ENCODE data around the gene SH2D6. TPM values are rescaled to one million over a fixed set of nuclear protein-coding genes. Genes with fewer than 3 reads are reported as not detected.
A peak's percentile ranks its signal among the peaks of the same experiment; 100 is the strongest.

SH2D6 gene
- total RNA-seq, 1 experiment from 2014 or later = 0.84 TPM

GRCh38 chr2:85395912-85396475 lies 22.5 kb upstream of the SH2D6 start:
- Mint-ChIP-seq H3K36me3 (ENCODE audit: insufficient read depth, unreplicated experiment) (peaks cover 63% of the 10 kb centered on the region), H3K27ac (ENCODE audit: low read depth, unreplicated experiment) (no peak overlapping the region), H3K4me1 (ENCODE audit: insufficient read depth, unreplicated experiment) (peaks cover 6% of the 10 kb centered on the region), H3K9me3 (ENCODE audit: unreplicated experiment) (no peaks in the 10 kb centered on the region), H3K4me3 (ENCODE audit: unreplicated experiment) (no peak overlapping the region), H3K27me3 (ENCODE audit: insufficient read depth, unreplicated experiment) (no peaks in the 10 kb centered on the region)
- no TSS peak for BruUV-seq (replicated peaks)
- TF ChIP-seq CTCF (IDR thresholded peaks at IDR 0.05; ENCODE audit: unreplicated experiment) = no peak
- DNase-seq (ENCODE audit: unreplicated experiment) = no peak
- intact Hi-C loops (cut with micrococcal nuclease) = no loop called here
- CTCF ChIA-PET = no interaction called here
- POLR2A ChIA-PET = interaction anchor here (0.6 to 0.7 kb wide), 2 partner anchors 11 to 152 kb away, joined by 3 read pairs; no protein-coding TSS in a partner anchor

GRCh38 chr2:85396531-85397470 lies 21.7 kb upstream of the SH2D6 start:
- no peak overlapping the region for H3K4me3 Mint-ChIP-seq (ENCODE audit: unreplicated experiment)
- no peaks in the 10 kb centered on the region for H3K9me3 Mint-ChIP-seq (ENCODE audit: unreplicated experiment)
- BruUV-seq (replicated peaks) = no TSS peak
- H3K36me3 Mint-ChIP-seq (ENCODE audit: insufficient read depth, unreplicated experiment) = peaks cover 62% of the 10 kb centered on the region
- intact Hi-C loops (cut with micrococcal nuclease) = no loop called here
- H3K27me3 Mint-ChIP-seq (ENCODE audit: insufficient read depth, unreplicated experiment) = no peaks in the 10 kb centered on the region
- no peak for TF ChIP-seq CTCF (IDR thresholded peaks at IDR 0.05; ENCODE audit: unreplicated experiment)
- ChIA-PET POLR2A (interaction anchor here (0.7 kb wide), 1 partner anchor 151 kb away, joined by 3 read pairs; no protein-coding TSS in a partner anchor), CTCF (no interaction called here)
- H3K27ac Mint-ChIP-seq (ENCODE audit: low read depth, unreplicated experiment) = peak overlapping the region; percentile 37
- no peak for DNase-seq (ENCODE audit: unreplicated experiment)
- H3K4me1 Mint-ChIP-seq (ENCODE audit: insufficient read depth, unreplicated experiment) = peaks cover 6% of the 10 kb centered on the region

- H3K4me3 Mint-ChIP-seq (ENCODE audit: unreplicated experiment) = no peak overlapping the region
- peaks cover 6% of the 10 kb centered on the region for H3K4me1 Mint-ChIP-seq (ENCODE audit: insufficient read depth, unreplicated experiment)
- H3K36me3 Mint-ChIP-seq (ENCODE audit: insufficient read depth, unreplicated experiment) = peaks cover 70% of the 10 kb centered on the region
- no peak for DNase-seq (ENCODE audit: unreplicated experiment)
- TF ChIP-seq CTCF (IDR thresholded peaks at IDR 0.05; ENCODE audit: unreplicated experiment) = no peak
- no peaks in the 10 kb centered on the region for H3K9me3 Mint-ChIP-seq (ENCODE audit: unreplicated experiment)
- no peak overlapping the region for H3K27ac Mint-ChIP-seq (ENCODE audit: low read depth, unreplicated experiment)
- CTCF ChIA-PET = interaction anchor here (0.6 to 1.0 kb wide), 2 partner anchors 10 to 177 kb away, joined by 4 read pairs; no protein-coding TSS in a partner anchor
- POLR2A ChIA-PET = no interaction called here
- BruUV-seq (replicated peaks) = no TSS peak
- H3K27me3 Mint-ChIP-seq (ENCODE audit: insufficient read depth, unreplicated experiment) = no peaks in the 10 kb centered on the region
- intact Hi-C loops (cut with micrococcal nuclease) = no loop called here
Measured at GRCh38 chr2:85397925-85398331, 20.6 kb upstream of the SH2D6 start.

- POLR2A ChIA-PET = no interaction called here
- CTCF ChIA-PET = interaction anchor here (0.6 to 1.0 kb wide), 2 partner anchors 10 to 177 kb away, joined by 4 read pairs; no protein-coding TSS in a partner anchor
- no peak overlapping the region for H3K27ac Mint-ChIP-seq (ENCODE audit: low read depth, unreplicated experiment)
Measured at GRCh38 chr2:85398426-85399182, 19.9 kb upstream of the SH2D6 start.

More at GRCh38 chr2:85398426-85399182, 19.9 kb upstream of the SH2D6 start:
- Mint-ChIP-seq H3K27me3 (ENCODE audit: insufficient read depth, unreplicated experiment) (no peaks in the 10 kb centered on the region), H3K4me3 (ENCODE audit: unreplicated experiment) (no peak overlapping the region), H3K9me3 (ENCODE audit: unreplicated experiment) (no peaks in the 10 kb centered on the region), H3K4me1 (ENCODE audit: insufficient read depth, unreplicated experiment) (peaks cover 6% of the 10 kb centered on the region), H3K36me3 (ENCODE audit: insufficient read depth, unreplicated experiment) (peaks cover 69% of the 10 kb centered on the region)
- DNase-seq (ENCODE audit: unreplicated experiment) = no peak
- intact Hi-C loops (cut with micrococcal nuclease) = no loop called here
- no TSS peak for BruUV-seq (replicated peaks)
- no peak for TF ChIP-seq CTCF (IDR thresholded peaks at IDR 0.05; ENCODE audit: unreplicated experiment)
